ENCODE results near the gene NDNF.

NDNF gene

GRCh38 chr4:121057466-121057922 is 14.8 kb downstream of the NDNF start:
- peaks cover 5% of the 10 kb centered on the region for H3K4me1 ChIP-seq (ENCODE audit: low read depth, poor library complexity, severe bottlenecking)
- H4K20me1 ChIP-seq (ENCODE audit: insufficient read depth), result no peaks in the 10 kb centered on the region
- no peak overlapping the region for H3K27ac ChIP-seq
- no peak overlapping the region for H3K9ac ChIP-seq
- no peak overlapping the region for H3K4me2 ChIP-seq
- H3K36me3 ChIP-seq (ENCODE audit: insufficient read depth), result no peaks in the 10 kb centered on the region
- no peak overlapping the region for H3K4me3 ChIP-seq (IDR thresholded peaks at IDR 0.05; ENCODE audit: insufficient read depth, low read depth, low read length)
- H3K27me3 ChIP-seq (ENCODE audit: insufficient read depth, low read depth), result no peaks in the 10 kb centered on the region
- no peak for TF ChIP-seq CTCF (conservative IDR thresholded peaks at IDR 0.05; ENCODE audit: low read depth, low read length)
- H2AFZ ChIP-seq (ENCODE audit: low read depth), result no peak overlapping the region
- no peaks in the 10 kb centered on the region for H3K79me2 ChIP-seq (ENCODE audit: insufficient read depth, low read depth)

- Histone ChIP-seq H3K4me1 (ENCODE audit: low read depth, poor library complexity, severe bottlenecking) (peaks cover 5% of the 10 kb centered on the region), H3K79me2 (ENCODE audit: insufficient read depth, low read depth) (no peaks in the 10 kb centered on the region), H2AFZ (ENCODE audit: low read depth) (no peak overlapping the region), H3K27ac (no peak overlapping the region), H3K4me3 (IDR thresholded peaks at IDR 0.05; ENCODE audit: insufficient read depth, low read depth, low read length) (no peak overlapping the region), H4K20me1 (ENCODE audit: insufficient read depth) (no peaks in the 10 kb centered on the region), H3K36me3 (ENCODE audit: insufficient read depth) (no peaks in the 10 kb centered on the region; the same call in 1 of the 2 replicates), H3K27me3 (ENCODE audit: insufficient read depth, low read depth) (no peaks in the 10 kb centered on the region), H3K9ac (no peak overlapping the region), H3K4me2 (no peak overlapping the region)
- TF ChIP-seq CTCF (conservative IDR thresholded peaks at IDR 0.05; ENCODE audit: low read depth, low read length), result no peak
Observed at GRCh38 chr4:121056066-121056465, 16.3 kb downstream of the NDNF start.

GRCh38 chr4:121054373-121054772 is 18.0 kb downstream of the NDNF start:
- no peaks in the 10 kb centered on the region for H3K79me2 ChIP-seq (ENCODE audit: insufficient read depth, low read depth)
- no peak overlapping the region for H3K27ac ChIP-seq
- H3K4me1 ChIP-seq (ENCODE audit: low read depth, poor library complexity, severe bottlenecking), result peaks cover 21% of the 10 kb centered on the region
- H4K20me1 ChIP-seq (ENCODE audit: insufficient read depth), result no peaks in the 10 kb centered on the region
- H3K9ac ChIP-seq, result no peak overlapping the region
- TF ChIP-seq CTCF (conservative IDR thresholded peaks at IDR 0.05; ENCODE audit: low read depth, low read length), result no peak
- no peaks in the 10 kb centered on the region; the same call in 1 of the 2 replicates for H3K36me3 ChIP-seq (ENCODE audit: insufficient read depth)
- no peaks in the 10 kb centered on the region for H3K27me3 ChIP-seq (ENCODE audit: insufficient read depth, low read depth)
- no peak overlapping the region for H3K4me3 ChIP-seq (IDR thresholded peaks at IDR 0.05; ENCODE audit: insufficient read depth, low read depth, low read length)
- no peak overlapping the region for H3K4me2 ChIP-seq
- no peak overlapping the region for H2AFZ ChIP-seq (ENCODE audit: low read depth)

DNA sequence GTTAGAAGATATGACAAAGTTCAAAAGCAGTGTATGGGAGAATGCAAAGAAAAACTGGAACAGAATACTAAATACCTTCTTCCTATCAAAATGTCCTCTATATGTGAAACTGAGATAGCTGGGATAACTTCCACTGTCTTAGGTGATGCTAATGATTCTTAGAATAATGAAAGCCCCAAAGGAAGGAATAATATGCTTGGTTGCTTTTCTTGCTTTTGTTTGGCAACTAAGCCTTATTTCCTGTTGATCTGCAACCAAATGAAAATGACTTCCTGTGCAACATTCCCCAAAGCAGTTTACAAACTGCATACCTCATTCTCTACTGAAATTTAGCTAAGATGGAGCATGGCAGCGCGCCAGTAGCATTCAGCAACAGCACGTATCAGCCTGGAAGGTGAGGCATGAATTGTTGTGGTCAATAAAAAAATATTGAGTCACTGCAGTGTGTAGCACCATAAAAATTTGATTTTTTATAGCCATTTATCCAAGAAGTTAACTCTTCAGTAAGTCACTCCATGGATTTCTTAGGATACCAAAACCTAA is 18.7 kb downstream of the NDNF start:
- TF ChIP-seq CTCF (conservative IDR thresholded peaks at IDR 0.05; ENCODE audit: low read depth, low read length), result no peak
- Histone ChIP-seq H3K9ac (no peak overlapping the region), H3K27ac (no peak overlapping the region), H3K4me2 (no peak overlapping the region), H3K4me1 (ENCODE audit: low read depth, poor library complexity, severe bottlenecking) (peaks cover 21% of the 10 kb centered on the region), H3K27me3 (ENCODE audit: insufficient read depth, low read depth) (no peaks in the 10 kb centered on the region), H2AFZ (ENCODE audit: low read depth) (no peak overlapping the region), H3K4me3 (IDR thresholded peaks at IDR 0.05; ENCODE audit: insufficient read depth, low read depth, low read length) (no peak overlapping the region), H3K36me3 (ENCODE audit: insufficient read depth) (no peaks in the 10 kb centered on the region; the same call in 1 of the 2 replicates), H4K20me1 (ENCODE audit: insufficient read depth) (no peaks in the 10 kb centered on the region), H3K79me2 (ENCODE audit: insufficient read depth, low read depth) (no peaks in the 10 kb centered on the region)

Data from KMS-11 (cell line).